Left ventricle myocardium inferior (tissue), 1 donor: ENCODE data around the gene TRIO. TPM values are rescaled to one million over a fixed set of nuclear protein-coding genes. Genes with fewer than 3 reads are reported as not detected.

Experiments used
- DNase-seq: peaks from one replicate; pipeline ENCODE4 v3.0.0-alpha.2; 2020
- H3K27ac ChIP-seq: fragments of 200-600 bp; replicated peaks from 2 replicates; pipeline ENCODE4 v1.8.0; 2021
- H3K27me3 ChIP-seq: fragments of 200-600 bp; 2 replicates; pipeline ENCODE4 v1.8.0; 2021; ENCODE audit warnings: low read depth
- H3K36me3 ChIP-seq: fragments of 200-600 bp; 2 replicates; pipeline ENCODE4 v1.8.0; 2021
- H3K4me1 ChIP-seq: fragments of 200-600 bp; 2 replicates; pipeline ENCODE4 v1.8.0; 2021
- H3K4me3 ChIP-seq: fragments of 200-600 bp; 2 replicates; pipeline ENCODE4 v1.8.0; 2021; ENCODE audit warnings: mild to moderate bottlenecking, moderate library complexity
- H3K9me3 ChIP-seq: fragments of 200-600 bp; replicated peaks from 2 replicates; pipeline ENCODE4 v1.8.0; 2021
- intact Hi-C: fragments of 100-400 bp; cut with micrococcal nuclease; formaldehyde crosslinking; loops from one replicate; pipeline ENCODE4 v1.11.0; 2022
- total RNA-seq: library from RNA; stranded (reverse); fragmentation: NEBNext Ultra II Directional; extraction: Animal tissue kit (Norgen Biotek cat#: 25700); gene quantifications from one replicate; pipeline ENCODE4 v1.2.1, GENCODE V29; 2021
- TF ChIP-seq, protein P1 (sequence below): fragments of 200-600 bp; IDR thresholded peaks from 2 replicates; pipeline ENCODE4 v1.8.0; 2021; ENCODE audit warnings: antibody characterized with exemption, mild to moderate bottlenecking, borderline replicate concordance
- donor health status: DM: no; HTN: yes; CAD: no; lungs with severe emphysema.

Gene TRIO
- total RNA-seq, 1 donor from 2014 or later: 52.8 TPM

- Histone ChIP-seq H3K4me1 (peaks cover 45% of the 10 kb centered on the region), H3K36me3 (peaks cover 6% of the 10 kb centered on the region), H3K27ac (no peak overlapping the region), H3K27me3 (no peaks in the 10 kb centered on the region), H3K4me3 (no peak overlapping the region), H3K9me3 (no peaks in the 10 kb centered on the region)
- intact Hi-C loops: no loop called here
- no peak for DNase-seq
- TF ChIP-seq, protein P1, sequence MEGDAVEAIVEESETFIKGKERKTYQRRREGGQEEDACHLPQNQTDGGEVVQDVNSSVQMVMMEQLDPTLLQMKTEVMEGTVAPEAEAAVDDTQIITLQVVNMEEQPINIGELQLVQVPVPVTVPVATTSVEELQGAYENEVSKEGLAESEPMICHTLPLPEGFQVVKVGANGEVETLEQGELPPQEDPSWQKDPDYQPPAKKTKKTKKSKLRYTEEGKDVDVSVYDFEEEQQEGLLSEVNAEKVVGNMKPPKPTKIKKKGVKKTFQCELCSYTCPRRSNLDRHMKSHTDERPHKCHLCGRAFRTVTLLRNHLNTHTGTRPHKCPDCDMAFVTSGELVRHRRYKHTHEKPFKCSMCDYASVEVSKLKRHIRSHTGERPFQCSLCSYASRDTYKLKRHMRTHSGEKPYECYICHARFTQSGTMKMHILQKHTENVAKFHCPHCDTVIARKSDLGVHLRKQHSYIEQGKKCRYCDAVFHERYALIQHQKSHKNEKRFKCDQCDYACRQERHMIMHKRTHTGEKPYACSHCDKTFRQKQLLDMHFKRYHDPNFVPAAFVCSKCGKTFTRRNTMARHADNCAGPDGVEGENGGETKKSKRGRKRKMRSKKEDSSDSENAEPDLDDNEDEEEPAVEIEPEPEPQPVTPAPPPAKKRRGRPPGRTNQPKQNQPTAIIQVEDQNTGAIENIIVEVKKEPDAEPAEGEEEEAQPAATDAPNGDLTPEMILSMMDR: no peak
Observed at GRCh38 chr5:14353726-14354474, 210.8 kb downstream of the TRIO start.

DNA sequence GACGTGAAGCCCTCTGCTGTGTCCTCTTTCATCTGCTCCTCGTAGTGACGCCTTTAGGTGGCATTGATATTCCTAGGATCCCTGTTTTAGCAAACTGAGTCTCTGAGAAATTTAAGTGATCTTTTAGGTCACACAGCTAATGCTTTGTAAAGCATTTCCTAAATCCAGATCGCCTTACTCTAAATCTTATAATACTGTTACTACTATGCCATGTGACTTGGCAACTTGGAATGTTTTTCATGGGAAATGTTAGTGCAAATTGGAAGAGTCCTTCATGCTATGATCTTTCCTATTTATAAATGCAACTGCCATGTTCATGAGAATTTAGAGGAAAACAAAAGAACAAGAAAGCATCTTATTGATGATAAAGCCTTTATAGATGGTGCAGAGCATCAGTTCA is 212.2 kb downstream of the TRIO start:
- H3K27ac ChIP-seq: no peak overlapping the region
- peaks cover 21% of the 10 kb centered on the region for H3K36me3 ChIP-seq
- no peaks in the 10 kb centered on the region for H3K27me3 ChIP-seq
- intact Hi-C loops: no loop called here
- TF ChIP-seq, protein P1: no peak
- peaks cover 45% of the 10 kb centered on the region for H3K4me1 ChIP-seq
- H3K9me3 ChIP-seq: no peaks in the 10 kb centered on the region
- DNase-seq: no peak
- no peak overlapping the region for H3K4me3 ChIP-seq

DNA sequence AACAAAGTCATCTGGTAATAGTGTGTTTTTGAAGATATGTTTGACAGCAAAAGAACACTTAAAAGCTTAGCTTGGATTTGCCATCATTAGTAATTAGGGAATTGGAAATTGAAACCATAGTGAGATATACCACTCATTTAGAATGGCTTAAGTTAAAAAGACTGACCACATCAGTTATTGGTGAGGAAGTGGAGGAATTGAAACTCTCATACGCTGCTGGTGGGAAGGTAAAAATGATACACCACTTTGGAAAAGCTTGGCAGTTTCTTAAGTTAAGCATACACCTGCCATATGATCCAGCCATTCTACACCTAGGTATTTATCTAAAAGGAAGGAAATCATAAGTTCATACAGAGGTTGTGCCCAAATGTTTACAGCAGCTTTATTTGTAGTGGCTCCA is 213.2 kb downstream of the TRIO start:
- peaks cover 30% of the 10 kb centered on the region for H3K36me3 ChIP-seq
- no peak for DNase-seq
- intact Hi-C loops: no loop called here
- no peak overlapping the region for H3K4me3 ChIP-seq
- H3K4me1 ChIP-seq: peaks cover 45% of the 10 kb centered on the region
- no peaks in the 10 kb centered on the region for H3K9me3 ChIP-seq
- no peaks in the 10 kb centered on the region for H3K27me3 ChIP-seq
- no peak overlapping the region for H3K27ac ChIP-seq
- TF ChIP-seq, protein P1: no peak

GRCh38 chr5:14357441-14357840 is 214.3 kb downstream of the TRIO start:
- H3K27ac ChIP-seq: peak overlapping the region; percentile 34
- peak; percentile 69 for DNase-seq
- intact Hi-C loops: no loop called here
- peaks cover 45% of the 10 kb centered on the region for H3K4me1 ChIP-seq
- no peaks in the 10 kb centered on the region for H3K9me3 ChIP-seq
- peaks cover 40% of the 10 kb centered on the region for H3K36me3 ChIP-seq
- TF ChIP-seq, protein P1: no peak
- peak overlapping the region; percentile 24 for H3K4me3 ChIP-seq
- H3K27me3 ChIP-seq: no peaks in the 10 kb centered on the region

DNA sequence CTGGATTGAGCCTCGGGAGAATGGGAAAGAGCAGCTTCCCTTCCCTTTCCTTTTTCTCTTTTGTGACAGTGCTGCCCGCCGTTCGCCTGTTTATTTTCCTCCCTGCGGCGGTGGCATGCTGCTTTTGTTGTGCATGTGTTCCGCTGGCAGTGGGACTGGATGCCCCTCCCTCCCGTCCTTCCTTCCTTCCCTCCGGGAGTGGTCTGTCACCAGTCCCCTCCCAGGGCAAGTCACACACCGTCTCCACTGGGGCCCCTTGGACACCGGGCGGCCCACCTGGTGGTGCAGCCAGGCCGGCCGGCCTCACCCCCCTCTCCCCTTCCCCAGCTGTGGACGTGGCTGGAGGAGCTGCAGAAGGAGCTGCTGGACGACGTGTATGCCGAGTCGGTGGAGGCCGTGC is 214.7 kb downstream of the TRIO start:
- intact Hi-C loops: no loop called here
- H3K4me1 ChIP-seq: peaks cover 45% of the 10 kb centered on the region
- H3K4me3 ChIP-seq: peak overlapping the region; percentile 24
- H3K27ac ChIP-seq: peak overlapping the region; percentile 34
- no peak for DNase-seq
- H3K9me3 ChIP-seq: no peaks in the 10 kb centered on the region
- no peaks in the 10 kb centered on the region for H3K27me3 ChIP-seq
- peaks cover 44% of the 10 kb centered on the region for H3K36me3 ChIP-seq
- TF ChIP-seq, protein P1: no peak
